Stimulated activated CD4-positive, alpha-beta T cell treated with anti-CD3 and anti-CD28 coated beads, Interleukin-2, amount 100 ng/mL, for 48 hours (primary cell): ENCODE results near the gene MPP2.
"Not testable (repeated sequence)": the region's sequence is repeated elsewhere in the genome, so short reads cannot be mapped to it uniquely, and the experiment has no call there.

ENCODE experiments used
- DNase-seq, 2 donors: peaks; one replicate each; pipeline ENCODE4 v3.0.0-alpha.2; 2020

MPP2 gene

DNA sequence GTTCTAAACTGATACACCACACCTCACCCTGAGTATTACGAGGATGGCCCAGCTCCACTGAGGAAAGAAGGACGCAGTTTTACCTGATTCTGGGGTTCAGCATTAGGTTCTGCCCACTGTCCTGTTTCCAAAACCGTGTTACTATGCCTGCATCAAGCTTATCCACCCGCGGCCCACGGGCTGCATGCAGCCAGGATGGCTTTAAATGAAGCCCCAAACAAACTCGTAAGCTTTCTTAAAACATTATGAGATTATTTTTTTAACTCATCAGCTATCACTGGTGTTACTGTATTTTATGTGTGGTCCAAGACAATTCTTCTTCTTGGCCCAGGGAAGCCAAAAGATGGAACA lies 64.4 kb downstream of the MPP2 start:
- no peak for DNase-seq

DNA sequence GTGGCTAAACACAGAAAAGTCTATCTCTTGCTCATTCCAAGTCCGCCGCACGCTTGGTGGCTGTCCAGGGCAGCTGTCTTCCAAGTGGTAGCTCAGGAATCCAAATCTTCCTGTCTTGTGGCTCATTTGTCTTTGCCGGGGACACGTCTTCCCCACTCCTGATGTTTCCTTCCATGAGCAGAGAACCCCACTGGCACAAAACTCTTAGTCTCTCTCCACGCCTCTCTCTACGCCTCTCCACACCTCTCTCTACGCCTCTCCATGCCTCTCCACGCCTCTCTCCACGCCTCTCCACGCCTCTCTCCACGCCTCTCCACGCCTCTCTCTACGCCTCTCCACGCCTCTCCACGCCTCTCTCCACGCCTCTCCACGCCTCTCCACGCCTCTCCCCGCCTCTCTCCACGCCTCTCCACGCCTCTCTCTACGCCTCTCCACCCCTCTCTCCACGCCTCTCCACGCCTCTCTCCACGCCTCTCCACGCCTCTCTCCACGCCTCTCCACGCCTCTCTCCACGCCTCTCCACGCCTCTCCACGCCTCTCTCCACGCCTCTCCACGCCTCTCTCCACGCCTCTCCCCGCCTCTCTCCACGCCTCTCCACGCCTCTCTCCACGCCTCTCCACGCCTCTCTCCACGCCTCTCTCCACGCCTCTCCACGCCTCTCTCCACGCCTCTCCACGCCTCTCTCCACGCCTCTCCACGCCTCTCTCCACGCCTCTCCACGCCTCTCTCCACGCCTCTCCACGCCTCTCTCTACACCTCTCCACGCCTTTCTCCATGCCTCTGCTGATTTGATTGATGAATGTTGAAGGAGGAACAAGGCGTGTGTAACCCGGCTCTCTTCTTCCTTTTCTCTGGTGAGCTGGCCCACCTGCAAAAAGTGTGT lies 65.0 kb downstream of the MPP2 start:
- not testable (repeated sequence) for DNase-seq

DNA sequence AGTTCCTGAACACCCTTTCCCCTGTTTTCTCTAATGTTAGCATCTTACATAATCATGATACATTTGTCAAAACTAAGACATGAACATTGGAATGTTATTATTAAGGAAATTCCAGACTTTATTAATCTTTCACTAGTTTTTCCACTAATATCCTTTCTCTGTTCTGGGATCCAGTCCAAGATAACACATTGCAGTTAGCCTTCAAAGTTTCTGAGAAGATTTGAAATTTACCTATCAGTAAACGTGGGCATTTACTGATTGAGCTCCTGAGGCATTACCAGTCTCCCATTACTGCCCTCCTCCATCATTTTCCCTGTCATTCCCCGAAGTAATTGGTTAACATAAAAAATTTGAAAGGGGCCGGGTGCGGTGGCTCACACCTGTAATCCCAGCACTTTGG lies 66.1 kb downstream of the MPP2 start:
- DNase-seq = no peak

DNA sequence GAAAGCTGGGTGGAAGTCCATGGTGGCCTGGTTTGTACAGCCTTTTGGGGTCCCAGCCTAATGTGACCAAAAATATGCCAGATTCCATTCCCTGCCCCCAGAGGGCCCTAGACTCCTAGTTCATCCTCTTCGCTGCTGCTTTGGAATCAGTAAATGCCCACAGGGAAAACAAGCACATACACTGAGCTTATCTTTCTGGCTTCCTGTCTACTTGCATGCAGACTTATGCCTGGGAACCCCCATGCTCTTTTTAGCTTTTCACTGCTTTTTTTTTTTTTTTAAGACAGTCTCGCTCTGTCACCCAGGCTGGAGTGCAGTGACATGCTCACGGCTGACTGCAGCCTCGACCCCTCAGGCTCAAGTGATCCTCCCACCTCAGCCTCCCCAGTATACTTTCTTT lies 66.5 kb downstream of the MPP2 start:
- no peak for DNase-seq

DNA sequence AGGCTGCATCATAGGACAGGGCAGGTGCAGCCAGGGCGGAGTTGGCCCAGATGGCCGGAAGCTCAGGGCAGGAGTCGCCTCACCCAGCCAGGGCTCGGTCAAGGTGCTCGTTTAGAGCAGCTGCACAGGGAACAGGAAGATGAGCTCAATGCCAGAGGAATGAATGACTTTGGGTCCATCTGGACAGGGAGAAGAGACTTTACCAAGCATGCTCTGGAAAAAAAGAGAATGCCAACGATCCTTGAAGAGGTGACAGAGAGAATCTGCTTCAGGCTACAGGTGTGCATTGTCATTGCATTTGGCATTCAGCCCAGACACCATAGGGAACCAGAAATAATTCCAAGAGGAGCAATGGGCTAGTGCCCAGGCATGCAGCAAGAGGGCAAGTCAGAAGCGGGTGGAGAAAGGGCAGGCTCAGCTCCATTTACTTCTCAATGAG lies 67.6 kb downstream of the MPP2 start:
- DNase-seq = no peak

DNA sequence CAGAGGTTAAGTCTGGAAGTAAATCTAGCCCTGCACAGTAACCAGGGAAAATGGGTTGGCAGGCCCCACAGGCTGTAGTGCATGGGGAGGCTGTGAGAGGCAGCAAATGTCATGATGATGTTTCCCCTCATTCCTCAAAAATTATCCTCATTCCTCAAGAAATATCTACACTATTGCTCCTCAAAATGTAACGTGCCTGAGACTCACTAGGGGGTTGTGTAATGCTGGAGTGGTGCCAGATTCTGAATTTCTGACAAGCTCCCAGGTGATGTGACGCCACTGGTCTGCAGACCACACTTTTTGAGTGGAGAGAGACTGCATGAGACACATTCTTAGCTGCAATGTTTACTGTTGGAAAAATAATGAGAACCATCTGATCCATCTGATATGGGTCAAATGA lies 73.2 kb downstream of the MPP2 start:
- DNase-seq = no peak

DNA sequence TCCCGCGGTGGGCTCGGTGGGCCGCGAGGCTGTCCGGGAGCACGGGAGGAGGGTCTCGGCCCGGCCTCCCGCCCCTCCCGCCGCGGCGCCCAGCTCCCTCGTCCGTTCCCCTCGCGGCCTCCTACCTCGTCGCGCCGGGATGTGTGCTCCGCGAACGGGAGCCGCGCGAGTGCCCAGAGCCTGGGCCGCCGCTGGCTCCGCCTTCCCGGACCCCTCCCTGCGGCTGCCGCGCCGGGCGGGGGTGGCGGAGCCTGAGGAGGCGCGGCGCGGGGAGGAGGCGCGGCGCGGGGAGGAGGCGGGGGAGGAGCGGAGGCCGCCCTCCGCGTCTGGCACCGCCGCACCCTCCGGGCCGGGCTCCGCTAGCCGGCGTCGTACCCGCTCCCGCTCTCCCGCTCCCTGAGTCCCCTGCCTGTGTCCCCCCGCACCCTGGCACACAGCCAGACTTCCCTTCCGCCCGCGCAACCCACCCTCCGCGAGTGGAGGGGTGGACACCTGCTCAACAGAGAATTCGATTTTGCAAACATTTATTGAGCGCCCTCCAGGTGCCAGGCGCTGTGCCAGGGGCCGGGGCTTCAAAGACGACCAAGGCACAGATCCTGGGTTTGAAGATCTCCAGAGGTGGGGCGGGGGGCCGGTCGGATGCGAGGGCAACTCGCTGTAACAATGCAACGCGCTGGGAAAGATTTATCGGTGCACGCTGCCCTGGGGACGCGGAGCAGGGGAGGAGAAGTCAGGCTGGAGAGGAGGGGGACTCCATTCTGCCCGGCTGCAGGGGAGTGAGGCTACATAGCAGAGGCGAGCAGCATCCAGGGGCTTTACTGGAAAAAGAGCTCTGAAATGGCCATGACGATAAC lies 74.1 kb downstream of the MPP2 start, which contains the start of gene MPP3:
Gene MPP3 (minus strand): TSS at position 171 of the 854 bp plus-strand sequence. CDS start 1,240 bp downstream, outside the sequence.
- DNase-seq = peak; percentile 16 to 25

DNA sequence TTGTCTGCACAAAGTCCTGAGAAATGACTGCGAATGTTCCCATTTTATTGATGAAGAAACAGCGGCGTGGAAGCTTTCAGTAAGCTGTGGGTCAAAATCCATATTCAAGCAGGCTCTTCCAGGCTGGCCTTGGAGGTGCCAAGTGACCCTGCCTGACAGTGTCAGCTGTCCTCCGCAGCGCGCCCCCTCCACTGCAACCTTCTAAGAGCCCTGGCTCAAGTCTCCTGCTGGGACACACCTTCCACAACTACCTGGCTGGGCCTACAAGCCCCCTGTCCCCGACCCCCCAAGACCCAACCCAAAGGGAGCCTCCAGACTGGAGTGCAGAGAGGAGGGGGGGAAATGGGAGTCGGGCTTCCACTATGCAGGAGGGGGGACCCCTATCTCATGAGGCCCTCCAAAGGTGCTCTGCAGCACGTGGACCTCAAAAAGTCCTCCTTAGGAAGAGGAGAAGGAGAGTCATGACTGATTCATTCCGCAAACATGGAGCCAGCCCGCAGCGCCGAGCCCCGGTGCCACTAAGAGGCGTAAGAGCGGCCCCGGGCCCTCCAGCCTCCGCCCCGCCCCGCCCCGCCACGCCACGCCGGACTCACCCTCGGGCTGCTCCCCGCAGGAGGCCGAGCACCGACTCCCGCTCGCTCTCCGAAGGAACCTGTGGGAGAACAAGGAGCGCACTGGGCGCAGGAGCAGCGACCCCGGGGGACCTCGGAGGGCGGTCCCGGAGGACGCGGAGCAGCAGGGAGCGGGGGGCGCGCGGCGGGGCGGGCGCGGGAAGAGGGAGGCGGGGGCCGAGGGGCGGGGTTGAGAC lies 75.0 kb downstream of the MPP2 start:
- no peak for DNase-seq

DNA sequence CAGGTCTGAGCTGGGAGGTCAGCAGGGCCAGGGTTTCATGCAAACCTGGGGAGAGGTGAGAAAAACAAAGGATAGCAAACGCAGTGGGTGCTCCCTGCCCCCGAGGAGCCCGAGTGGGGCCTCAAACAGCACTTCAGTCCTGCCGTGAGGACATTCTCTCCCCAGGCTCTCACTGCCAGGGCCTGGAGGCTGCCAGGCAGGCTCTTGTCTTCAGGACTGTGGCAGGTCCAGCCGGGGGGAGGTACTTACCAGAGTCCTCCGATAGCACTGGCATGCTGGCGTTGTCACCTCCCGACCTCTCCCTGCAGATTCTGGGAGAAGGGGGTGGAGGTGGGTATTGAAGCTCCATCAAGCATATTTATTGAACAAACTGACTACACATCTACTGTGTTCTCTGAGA lies 75.7 kb downstream of the MPP2 start:
- DNase-seq = no peak

DNA sequence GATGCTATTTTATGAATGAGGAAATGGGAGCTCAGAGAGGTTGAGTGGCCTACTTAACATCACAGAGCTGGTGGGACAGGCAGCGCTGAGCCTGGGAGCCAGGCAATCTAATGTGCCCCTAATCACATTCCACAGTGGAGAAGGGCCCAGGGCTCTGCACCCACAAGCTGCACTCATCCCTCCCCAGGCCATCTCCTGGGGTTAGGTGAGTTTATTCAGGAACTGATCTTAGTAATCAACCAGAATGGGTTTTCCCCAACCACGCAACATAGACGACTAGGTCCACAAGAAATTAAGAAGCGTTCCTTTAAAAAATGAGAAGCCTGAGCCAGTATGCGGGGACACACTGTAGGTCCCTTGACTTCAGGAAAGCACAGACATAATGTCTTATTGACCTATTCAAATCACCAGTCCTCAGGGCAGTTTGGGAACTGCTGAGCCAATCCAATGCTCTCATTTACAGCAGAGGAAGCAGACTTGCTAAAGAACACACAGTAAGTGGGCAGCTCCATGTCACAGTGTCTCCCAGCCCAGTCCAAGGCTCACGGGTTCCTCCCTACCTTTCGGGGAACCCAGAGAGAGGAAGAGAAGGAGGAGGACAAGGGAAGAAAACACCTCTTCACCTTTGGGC lies 76.7 kb downstream of the MPP2 start:
- no peak for DNase-seq

DNA sequence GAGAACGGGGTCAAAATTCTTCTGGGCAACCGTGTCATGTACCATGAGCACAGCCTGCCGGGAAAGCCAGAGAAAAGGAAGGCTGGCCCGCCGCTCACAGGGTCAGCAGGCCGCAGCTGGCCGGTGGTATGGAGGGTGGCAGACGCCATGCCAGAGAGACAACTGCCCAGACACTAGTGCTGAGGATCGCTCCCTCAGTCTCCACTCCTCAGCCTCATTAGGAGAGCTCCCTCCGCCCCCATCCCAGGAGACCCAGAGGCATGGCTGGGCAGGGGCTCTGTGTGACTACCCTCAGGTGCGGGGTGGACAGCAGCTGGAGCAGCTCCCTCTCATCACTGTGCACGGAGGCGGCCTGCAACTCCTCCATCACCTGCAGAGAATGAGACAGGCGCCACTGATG lies 77.6 kb downstream of the MPP2 start:
- DNase-seq = no peak

DNA sequence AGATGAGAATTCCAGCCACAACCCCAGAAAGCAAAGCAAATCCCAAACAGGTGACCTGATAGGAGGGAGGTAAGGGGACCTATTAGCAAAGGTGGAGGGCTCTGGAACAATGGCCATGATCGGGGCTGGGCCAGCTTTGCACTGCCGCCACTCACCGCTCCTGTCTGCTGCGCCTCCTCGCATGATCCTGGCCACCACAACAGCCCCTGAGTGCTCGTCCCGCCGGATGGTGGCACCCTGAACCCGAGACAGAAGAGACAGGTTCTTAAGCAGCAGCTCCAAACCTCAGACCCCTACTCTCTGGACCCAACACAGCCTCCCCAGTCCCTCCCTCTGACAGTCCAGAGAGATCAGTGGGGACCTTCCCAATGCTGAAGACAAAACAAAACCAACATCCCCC lies 79.7 kb downstream of the MPP2 start:
- DNase-seq = no peak

DNA sequence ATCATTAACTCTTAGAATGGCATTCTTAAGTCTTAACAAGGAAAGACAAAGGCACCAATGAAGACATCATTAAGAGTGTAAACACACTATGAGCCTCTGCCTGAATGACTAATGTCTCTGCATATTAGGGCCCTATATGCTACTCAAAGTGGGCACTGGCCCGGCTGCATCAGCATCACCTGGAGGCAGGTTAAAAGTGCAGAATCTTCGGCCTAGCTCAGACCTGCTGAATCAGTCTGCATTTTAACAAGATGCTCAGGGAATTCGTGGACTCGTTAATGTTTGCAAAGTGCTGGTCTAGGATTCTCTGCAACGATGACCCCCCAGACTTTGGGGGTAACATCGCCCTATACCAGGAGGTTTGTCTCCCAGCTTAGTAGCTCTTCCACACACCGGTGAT lies 81.1 kb downstream of the MPP2 start:
- DNase-seq = no peak

DNA sequence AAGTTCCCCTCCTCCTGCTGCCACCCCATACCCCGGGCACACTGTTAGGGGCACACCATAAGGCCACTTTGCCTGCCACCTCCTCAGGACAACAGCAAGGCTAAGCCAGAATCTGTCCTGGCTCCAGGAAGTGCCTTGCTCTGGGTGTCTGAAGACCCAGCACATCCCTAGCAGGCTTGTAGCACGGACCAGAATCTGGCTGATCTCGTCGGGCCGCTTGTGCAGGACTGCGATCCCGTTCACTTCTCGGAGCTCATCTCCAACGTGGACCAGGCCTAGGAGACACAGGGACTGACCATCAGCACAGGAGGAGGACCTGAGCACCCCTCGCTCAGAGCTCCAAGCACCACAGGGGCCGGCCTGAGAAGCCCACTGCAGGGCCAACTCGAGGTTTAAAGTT lies 81.8 kb downstream of the MPP2 start:
- no peak for DNase-seq
